HCEC 1CT (cell line): Measurements from ENCODE around the gene RPL36.
"Not testable (repeated sequence)": the region's sequence is repeated elsewhere in the genome, so short reads cannot be mapped to it uniquely, and the experiment has no call there.

Experiments used
- DNase-seq: peaks from one replicate; pipeline ENCODE4 v3.0.0-alpha.2; 2017

The RPL36 gene

GRCh38 chr19:5707576-5708575 is 17.8 kb downstream of the RPL36 start:
- no peak for DNase-seq

- no peak for DNase-seq
These were observed 20.9 kb downstream of the RPL36 start for GRCh38 chr19:5711025-5711424.

- DNase-seq, result no peak
These were observed 21.6 kb downstream of the RPL36 start for GRCh38 chr19:5711713-5712161.

- no peak for DNase-seq
These were observed 23.1 kb downstream of the RPL36 start for GRCh38 chr19:5713228-5713627.

GRCh38 chr19:5714816-5715215 is 24.7 kb downstream of the RPL36 start:
- DNase-seq, result no peak

GRCh38 chr19:5717215-5717935 is 27.3 kb downstream of the RPL36 start:
- DNase-seq, result no peak

- no peak for DNase-seq
These were observed 28.0 kb downstream of the RPL36 start for GRCh38 chr19:5718037-5718578.

GRCh38 chr19:5718579-5719273 is 28.6 kb downstream of the RPL36 start:
- peak; percentile 59 for DNase-seq

GRCh38 chr19:5719274-5719960 is 29.3 kb downstream of the RPL36 start:
- no peak for DNase-seq

- peak; percentile 99 for DNase-seq
These were observed 30.1 kb downstream of the RPL36 start, which contains the start of the genes CATSPERD and LONP1 for GRCh38 chr19:5719961-5720790. Gene CATSPERD, plus strand, starts transcription at chr19:5720637. Its CDS starts 101 bp downstream, at chr19:5720738. Gene LONP1, minus strand, starts transcription at chr19:5720146. Its CDS starts 14 bp downstream, at chr19:5720132.

- no peak for DNase-seq
These were observed 37.5 kb downstream of the RPL36 start for GRCh38 chr19:5727453-5728050.

- DNase-seq, result not testable (repeated sequence)
These were observed 43.1 kb downstream of the RPL36 start for GRCh38 chr19:5733172-5733571.

- DNase-seq, result peak; percentile 4
These were observed 48.3 kb downstream of the RPL36 start for GRCh38 chr19:5738423-5738822.
